NCI-H2171 (cell line): ENCODE data around the gene SLC9A7.

Source experiments
- DNase-seq: peaks from one replicate; lab custom pipeline; 2025; lab: John Stamatoyannopoulos, UW

Gene SLC9A7

DNA sequence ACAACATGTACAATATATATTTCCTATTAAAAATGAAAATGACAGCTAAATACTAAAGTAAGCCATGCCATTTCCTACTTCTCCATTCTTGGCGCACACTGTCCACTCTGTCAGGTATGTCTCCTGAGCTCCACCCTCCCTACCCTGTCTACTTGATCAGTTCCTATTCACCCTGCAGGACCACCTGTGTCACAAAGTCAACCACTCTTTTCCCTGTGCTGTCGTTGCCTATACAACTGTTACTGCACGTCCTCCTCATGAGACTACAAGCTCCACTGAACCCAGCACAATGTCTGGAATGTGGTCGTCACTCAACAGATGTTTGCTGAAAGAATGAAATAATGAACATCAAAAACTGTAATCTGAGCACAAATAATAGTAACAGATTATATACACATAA, 54.9 kb downstream of the SLC9A7 start:
- DNase-seq = no peak

DNA sequence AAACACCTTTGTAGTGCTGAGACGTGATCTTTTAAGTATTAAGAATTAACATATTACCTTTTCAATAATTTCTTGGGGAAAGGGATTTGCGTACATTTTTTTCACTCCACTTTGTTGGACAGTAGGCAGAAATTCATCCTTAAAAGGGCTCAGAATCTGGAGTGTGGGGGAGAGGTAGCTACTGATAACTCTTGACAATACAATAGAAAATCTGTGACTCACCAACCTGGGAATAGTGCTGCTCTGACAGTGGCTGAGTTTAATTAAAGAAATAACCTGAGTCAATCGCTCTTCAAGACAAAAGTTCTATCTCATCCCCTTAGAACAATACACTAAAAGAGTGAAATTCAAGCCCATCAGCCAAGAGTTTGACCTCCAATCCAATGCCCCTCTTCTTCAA, 60.2 kb downstream of the SLC9A7 start:
- DNase-seq = no peak

- no peak for DNase-seq
Observed at GRCh38 chrX:46695491-46695890, 63.4 kb downstream of the SLC9A7 start.

- no peak for DNase-seq
Observed at GRCh38 chrX:46694549-46694948, 64.4 kb downstream of the SLC9A7 start.

- no peak for DNase-seq
Observed at GRCh38 chrX:46693149-46693548, 65.8 kb downstream of the SLC9A7 start.

DNA sequence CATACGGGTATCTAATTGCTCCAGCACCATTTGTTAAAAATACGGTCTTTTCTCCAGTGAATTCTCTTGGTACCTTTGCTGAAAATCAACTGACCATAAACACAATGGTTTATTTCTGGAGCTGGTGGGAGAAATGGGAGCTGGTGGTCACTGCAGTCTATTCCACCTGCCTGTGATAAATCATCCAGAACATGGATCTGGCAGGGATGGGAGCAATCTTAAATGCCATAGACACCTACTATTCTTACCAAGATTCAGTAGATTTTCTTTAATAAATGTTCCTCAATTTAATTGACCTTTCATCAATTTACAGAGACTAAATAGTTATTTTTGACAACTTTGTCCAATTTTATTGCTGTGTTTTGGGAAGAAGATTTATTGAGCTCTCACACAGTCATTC, 68.1 kb downstream of the SLC9A7 start:
- DNase-seq = no peak

DNA sequence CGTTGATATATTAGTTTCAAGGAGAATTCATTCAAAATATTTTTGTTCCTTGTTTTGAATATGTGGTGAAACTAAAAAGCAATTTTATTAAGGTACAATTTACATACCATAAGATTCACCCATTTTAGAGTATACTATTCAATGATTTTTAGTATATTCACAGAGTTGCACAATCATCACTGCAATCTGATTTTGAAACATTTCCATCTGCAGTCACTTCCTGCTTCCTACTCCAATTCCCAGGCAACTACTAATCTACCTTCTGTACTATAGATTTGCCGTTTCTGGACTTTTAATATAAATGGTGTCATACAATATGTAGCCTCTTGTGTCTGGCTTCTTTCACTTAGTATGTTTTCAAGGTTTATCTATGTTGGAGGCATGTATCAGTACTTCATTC, 71.3 kb downstream of the SLC9A7 start:
- DNase-seq = no peak

GRCh38 chrX:46686003-46686645, 72.8 kb downstream of the SLC9A7 start:
- no peak for DNase-seq

GRCh38 chrX:46683048-46683447, 75.9 kb downstream of the SLC9A7 start:
- DNase-seq = no peak

GRCh38 chrX:46681849-46682248, 77.1 kb downstream of the SLC9A7 start:
- no peak for DNase-seq

- no peak for DNase-seq
Observed at GRCh38 chrX:46678232-46678631, 80.7 kb downstream of the SLC9A7 start.

DNA sequence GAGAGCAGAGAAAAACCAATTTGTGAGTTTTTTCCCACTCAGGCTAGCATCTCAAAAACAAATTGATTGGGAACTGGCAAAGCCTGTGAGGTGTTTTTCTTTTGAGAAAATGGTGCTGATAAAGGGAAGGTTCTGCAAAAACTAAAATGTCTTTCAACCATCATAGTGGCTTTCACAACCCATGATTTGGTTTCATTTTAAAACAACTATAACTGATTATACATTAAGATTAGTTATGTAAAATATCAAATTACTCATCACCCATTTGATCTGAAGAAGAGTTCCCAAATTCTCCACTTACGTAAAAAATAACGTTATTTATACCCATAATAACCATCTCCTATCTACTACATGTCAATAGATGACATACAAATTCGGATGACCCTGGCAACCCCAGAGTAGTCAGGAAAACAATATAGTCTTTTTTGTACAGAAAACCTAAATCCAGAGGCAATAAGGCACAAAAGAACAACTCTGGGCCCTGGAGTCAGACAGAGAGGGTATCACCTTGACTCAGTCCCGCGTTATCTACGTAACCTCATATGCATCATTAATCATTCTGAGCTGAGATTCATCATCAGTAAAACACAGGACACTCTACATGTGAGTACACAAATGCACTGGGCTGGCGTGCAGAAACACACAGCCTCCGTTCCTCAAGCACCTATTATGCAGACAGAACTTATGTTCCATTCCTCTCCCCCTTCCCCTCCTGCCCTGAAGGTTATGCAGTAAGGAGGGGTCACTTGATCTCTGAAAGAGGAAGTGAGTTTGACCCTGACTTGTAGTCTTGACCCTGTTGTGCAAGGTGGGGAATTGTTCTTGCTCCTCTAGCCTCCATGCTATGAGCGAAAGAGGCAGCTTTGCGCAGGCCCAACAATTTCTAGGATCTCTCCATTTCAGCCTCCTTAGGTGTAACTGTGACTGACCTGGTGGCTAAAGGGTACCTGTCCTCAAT, 82.2 kb downstream of the SLC9A7 start:
- DNase-seq = no peak

- DNase-seq = no peak
Observed at GRCh38 chrX:46673620-46674359, 85.1 kb downstream of the SLC9A7 start.

DNA sequence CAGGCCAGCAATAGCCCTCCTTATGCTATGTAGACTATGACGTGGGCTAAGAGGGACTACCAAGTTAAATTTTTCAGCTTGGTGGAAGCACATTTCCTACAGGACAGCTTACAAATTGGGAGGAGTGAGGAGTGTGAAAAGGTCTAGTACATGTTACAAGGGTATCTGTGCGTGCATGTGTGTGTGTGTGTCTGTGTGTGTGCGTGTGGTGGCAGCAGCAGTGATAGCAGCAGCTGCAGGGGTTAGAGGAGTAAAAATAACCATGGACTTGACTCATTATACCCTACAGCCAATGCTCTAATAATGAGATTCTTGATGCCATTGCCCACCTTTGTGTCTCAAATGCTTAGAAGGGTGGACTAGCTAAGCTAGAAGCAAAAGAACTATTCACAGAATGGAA, 88.6 kb downstream of the SLC9A7 start:
- no peak for DNase-seq

DNA sequence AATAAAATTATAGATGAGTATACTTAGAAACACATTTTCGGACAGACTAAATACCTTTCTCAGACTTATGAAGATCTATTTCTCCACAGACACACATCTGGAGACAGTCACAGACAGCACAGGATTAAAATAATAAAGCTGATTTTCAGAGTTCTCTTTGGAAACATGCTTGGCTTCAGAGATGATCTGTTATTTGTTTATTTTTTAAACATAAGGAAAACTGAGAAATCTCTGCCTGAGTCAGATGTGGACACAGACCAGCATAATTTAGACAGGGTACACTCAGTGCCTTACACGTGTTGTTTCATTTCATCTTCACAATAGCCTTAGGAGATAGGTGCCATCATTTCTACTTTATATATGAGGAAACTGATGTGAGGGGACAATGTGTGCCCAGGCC, 92.1 kb downstream of the SLC9A7 start:
- no peak for DNase-seq

GRCh38 chrX:46665232-46666152, 93.4 kb downstream of the SLC9A7 start:
- DNase-seq = no peak

- no peak for DNase-seq
Observed at GRCh38 chrX:46662188-46662958, 96.5 kb downstream of the SLC9A7 start.

- DNase-seq = no peak
Observed at GRCh38 chrX:46653482-46653881, 105.4 kb downstream of the SLC9A7 start.

GRCh38 chrX:46649421-46650260, 109.3 kb downstream of the SLC9A7 start:
- DNase-seq = no peak

GRCh38 chrX:46648660-46649059, 110.3 kb downstream of the SLC9A7 start:
- DNase-seq = no peak
